HCT116 (cell line): ENCODE data around the gene MIB2. TPM values are rescaled to one million over a fixed set of nuclear protein-coding genes. Genes with fewer than 3 reads are reported as not detected.

Experiments
- ATAC-seq: fragments of 200-7000 bp; cut with Tn5 transposase; 2 replicates; pipeline ENCODE4 v1.9.1; 2020; ENCODE audit warnings: mild to moderate bottlenecking, moderate library complexity
- BruUV-seq: library from RNA; stranded (reverse); fragments of 400-500 nt; replicated peaks from 2 replicates; lab custom pipeline; 2021; lab: Mats Ljungman, UMichigan
- CTCF ChIA-PET: fragments of 300-600 bp; sonication (Branson Sonifier 250); formaldehyde crosslinking; loops from one replicate; lab custom pipeline; 2021; ENCODE audit warnings: antibody characterized with exemption; lab: Charles Lee
- POLR2A ChIA-PET: fragments of 300-600, 350-600 bp; sonication (Branson Sonifier 250); formaldehyde crosslinking; loops from one replicate; lab custom pipeline; 2021; ENCODE audit warnings: antibody characterized with exemption; lab: Charles Lee
- RAD21 ChIA-PET, 2 experiments: fragments of 300-600 bp; sonication (Branson Sonifier 250); formaldehyde crosslinking; loops; one replicate each; lab custom pipeline; 2023; ENCODE audit warnings: low total read pairs in 2 of 2; ENCODE audit not compliant: uncharacterized antibody in 2 of 2, unreplicated experiment in 2 of 2, low non-redundant PET in 1 of 2; lab: Charles Lee
- DNase-seq: peaks from one replicate; pipeline ENCODE4 v3.0.0-alpha.2; 2010; ENCODE audit warnings: low read depth, low spot score
- H2AFZ ChIP-seq: fragments of 200-600 bp; shearing (Covaris generic), sonication (generic); 2 replicates; pipeline ENCODE4 v1.6.1; 2017; ENCODE audit warnings: low read depth, mixed run types, mixed read lengths, antibody characterized with exemption, low read length; ENCODE audit not compliant: poor library complexity, severe bottlenecking
- H3K27ac ChIP-seq: 2 replicates; pipeline ENCODE4 v1.5.1; 2012; ENCODE audit warnings: low read depth, low read length
- H3K27me3 ChIP-seq: fragments of 200-600 bp; sonication (generic); 2 replicates; pipeline ENCODE4 v1.6.1; 2016; ENCODE audit warnings: mixed run types, low read length, mixed read lengths; ENCODE audit not compliant: insufficient read depth
- H3K36me3 ChIP-seq, 2 experiments: fragments of 200-500 bp in 1 of 2; fragments of 200-600 bp in 1 of 2; sonication (Bioruptor generic) in 1 of 2; sonication (generic) in 1 of 2; 2 replicates each; pipeline versions ENCODE4 v1.5.1 to v1.6.1; 2014 to 2016; ENCODE audit warnings: low read length in 2 of 2, inconsistent platforms in 1 of 2, mixed read lengths in 1 of 2, mixed run types in 1 of 2; ENCODE audit not compliant: insufficient read depth in 2 of 2, control insufficient read depth in 1 of 2
- H3K4me1 ChIP-seq, 2 experiments: fragments of 200-600 bp in 1 of 2; sonication (generic) in 1 of 2; 2 replicates each; pipeline versions ENCODE4 v1.5.1 to v1.6.1; 2012 to 2017; ENCODE audit warnings: low read length in 2 of 2, inconsistent platforms in 1 of 2, mild to moderate bottlenecking in 1 of 2, mixed read lengths in 1 of 2, mixed run types in 1 of 2, moderate library complexity in 1 of 2; ENCODE audit not compliant: insufficient read depth in 2 of 2, control insufficient read depth in 1 of 2
- H3K4me2 ChIP-seq: fragments of 200-600 bp; sonication (generic); 2 replicates; pipeline ENCODE4 v1.6.1; 2017; ENCODE audit warnings: mixed run types, low read length, mixed read lengths
- H3K4me3 ChIP-seq, 2 experiments: fragments of 200-600 bp in 1 of 2; sonication (generic) in 1 of 2; replicated peaks in 1 of 2; 2 replicates each; pipeline ENCODE4 v1.5.1; 2011 to 2016; ENCODE audit warnings: low read length in 2 of 2, control low read depth in 1 of 2, low read depth in 1 of 2, mild to moderate bottlenecking in 1 of 2, mixed read lengths in 1 of 2, mixed run types in 1 of 2
- H3K79me2 ChIP-seq: fragments of 200-600 bp; sonication (generic); 2 replicates; pipeline ENCODE4 v1.6.1; 2017; ENCODE audit warnings: mild to moderate bottlenecking, mixed run types, low read length, moderate library complexity, mixed read lengths; ENCODE audit not compliant: insufficient read depth
- H3K9ac ChIP-seq: fragments of 200-600 bp; sonication (generic); 2 replicates; pipeline ENCODE4 v1.6.1; 2016; ENCODE audit warnings: low read length, mixed read lengths
- H3K9me2 ChIP-seq: fragments of 200-600 bp; sonication (generic), shearing (Covaris generic); 2 replicates; pipeline ENCODE4 v1.6.1; 2017; ENCODE audit warnings: mixed run types, mild to moderate bottlenecking, moderate library complexity; ENCODE audit not compliant: insufficient read depth
- H3K9me3 ChIP-seq, 2 experiments: fragments of 200-500 bp in 1 of 2; fragments of 200-600 bp in 1 of 2; sonication (Bioruptor generic) in 1 of 2; sonication (generic) in 1 of 2; 2 replicates each; pipeline ENCODE4 v1.6.1; 2014 to 2017; ENCODE audit warnings: low read length in 2 of 2, mixed read lengths in 2 of 2, inconsistent platforms in 1 of 2, low read depth in 1 of 2, mild to moderate bottlenecking in 1 of 2, mixed run types in 1 of 2, moderate library complexity in 1 of 2; ENCODE audit not compliant: control insufficient read depth in 1 of 2, insufficient read depth in 1 of 2
- H4K20me1 ChIP-seq: fragments of 200-600 bp; sonication (generic), shearing (Covaris generic); 2 replicates; pipeline ENCODE4 v1.6.1; 2017; ENCODE audit warnings: mixed run types, mild to moderate bottlenecking, moderate library complexity; ENCODE audit not compliant: insufficient read depth
- CTCF ChIP-seq, 3 experiments: fragments of 200-600 bp in 1 of 3; sonication (generic) in 1 of 3; IDR thresholded peaks in 2 of 3; conservative IDR thresholded peaks in 1 of 3; 2 replicates each; pipeline ENCODE4 v1.5.1; 2012 to 2017; ENCODE audit warnings: low read depth in 2 of 3, low read length in 2 of 3, antibody characterized with exemption in 1 of 3, borderline replicate concordance in 1 of 3, control low read depth in 1 of 3, mild to moderate bottlenecking in 1 of 3, mixed read lengths in 1 of 3, mixed run types in 1 of 3, moderate library complexity in 1 of 3; ENCODE audit not compliant: insufficient read depth in 1 of 3
- EZH2 ChIP-seq: fragments of 200-600 bp; sonication (generic); IDR thresholded peaks from 2 replicates; pipeline ENCODE4 v1.6.1; 2017; ENCODE audit warnings: antibody characterized with exemption, mixed run types
- FOSL1 ChIP-seq: IDR thresholded peaks from 2 replicates; pipeline ENCODE4 v1.6.1; 2012; ENCODE audit warnings: low read depth
- JUND ChIP-seq: IDR thresholded peaks from 2 replicates; pipeline ENCODE4 v1.6.1; 2012
- REST ChIP-seq: IDR thresholded peaks from 2 replicates; pipeline ENCODE4 v1.6.1; 2012; ENCODE audit warnings: low read depth
- SIN3A ChIP-seq: IDR thresholded peaks from 2 replicates; pipeline ENCODE4 v1.6.1; 2012; ENCODE audit warnings: low read depth
- SP1 ChIP-seq: IDR thresholded peaks from 2 replicates; pipeline ENCODE4 v1.6.1; 2012; ENCODE audit warnings: low read depth
- YY1 ChIP-seq: IDR thresholded peaks from 2 replicates; pipeline ENCODE4 v1.6.1; 2011; ENCODE audit warnings: low read length, low read depth, moderate library complexity, mild to moderate bottlenecking; ENCODE audit not compliant: insufficient replicate concordance; ENCODE audit errors: extremely low read depth
- ZFX ChIP-seq: fragments of 450-650 bp; IDR thresholded peaks from 2 replicates; pipeline ENCODE4 v1.6.1; 2017
- intact Hi-C: fragments of 100-400 bp; cut with micrococcal nuclease; formaldehyde crosslinking; loops from 2 replicates; pipeline ENCODE4 v1.10.0; 2022
- total RNA-seq: library from RNA; stranded (reverse); gene quantifications from one replicate; pipeline ENCODE4 v1.2.1, GENCODE V29; 2021; ENCODE audit not compliant: unreplicated experiment

Gene MIB2
- total RNA-seq, 1 experiment from 2014 or later = 194 TPM

- intact Hi-C loops = no loop called here
- H3K27me3 ChIP-seq = no peaks in the 10 kb centered on the region
- ChIA-PET POLR2A (no interaction called here), CTCF (no interaction called here), RAD21 (no interaction called here)
- no peaks in the 10 kb centered on the region for H3K9me3 ChIP-seq
- H3K9ac ChIP-seq = no peak overlapping the region
- H3K27ac ChIP-seq = no peak overlapping the region
- no peaks in the 10 kb centered on the region for H3K9me2 ChIP-seq
- no peak overlapping the region for H2AFZ ChIP-seq
- ATAC-seq = no peak
- no peaks in the 10 kb centered on the region; the same call in 1 of the 2 replicates for H3K79me2 ChIP-seq
- TF ChIP-seq FOSL1 = no peak
- no peak for TF ChIP-seq JUND
- TF ChIP-seq YY1 = no peak
- no peak for TF ChIP-seq SP1
- no peak for TF ChIP-seq EZH2
- no peak for TF ChIP-seq REST
- no peak for TF ChIP-seq ZFX
- no peak for TF ChIP-seq SIN3A
- TF ChIP-seq CTCF (IDR thresholded peaks at IDR 0.05 in 2 of 3, conservative IDR thresholded peaks at IDR 0.05 in 1 of 3; ENCODE audit: borderline replicate concordance in 1 of 3, insufficient read depth in 1 of 3, low read depth in 2 of 3, low read length in 2 of 3) = no peak
- peaks cover 7 to 26% of the 10 kb centered on the region in 2 experiments; a peak in 2 of 4 replicates for H3K4me1 ChIP-seq
- BruUV-seq = no TSS peak
- no peak overlapping the region for H3K4me2 ChIP-seq
- no peak for DNase-seq
- peaks cover 0 to 3% of the 10 kb centered on the region in 2 experiments; a peak in 1 of 4 replicates for H3K36me3 ChIP-seq
- no peaks in the 10 kb centered on the region for H4K20me1 ChIP-seq
- H3K4me3 ChIP-seq = no peak overlapping the region
Measured at GRCh38 chr1:1621173-1622009, 6.1 kb downstream of the MIB2 start.
